Activated naive CD4-positive, alpha-beta T cell treated with anti-CD3 and anti-CD28 coated beads for 36 hours (primary cell): ENCODE results near the gene USF3. TPM values are rescaled to one million over a fixed set of nuclear protein-coding genes. Genes with fewer than 3 reads are reported as not detected.

ENCODE experiments used
- CTCF ChIA-PET: fragments of 350-600 bp; sonication (Branson Sonifier 250); formaldehyde crosslinking; loops from one replicate; lab custom pipeline; 2021; ENCODE audit warnings: antibody characterized with exemption; lab: Charles Lee
- DNase-seq: peaks from one replicate; pipeline ENCODE4 v3.0.0-alpha.2; 2020
- H3K27ac Mint-ChIP-seq: one replicate; pipeline ENCODE4 v1.8.0; 2021; ENCODE audit warnings: mild to moderate bottlenecking, mixed read lengths
- H3K27me3 Mint-ChIP-seq: one replicate; pipeline ENCODE4 v1.8.0; 2021; ENCODE audit warnings: low read depth, mixed read lengths
- H3K36me3 Mint-ChIP-seq: one replicate; pipeline ENCODE4 v1.8.0; 2021; ENCODE audit warnings: low read depth, mixed read lengths
- H3K4me1 Mint-ChIP-seq: one replicate; pipeline ENCODE4 v1.8.0; 2021; ENCODE audit warnings: low read depth, mixed read lengths
- H3K4me3 Mint-ChIP-seq: one replicate; pipeline ENCODE4 v1.8.0; 2021; ENCODE audit warnings: mild to moderate bottlenecking, moderate library complexity, mixed read lengths
- H3K9me3 Mint-ChIP-seq: one replicate; pipeline ENCODE4 v1.8.0; 2021; ENCODE audit warnings: mixed read lengths
- intact Hi-C: fragments of 100-400 bp; cut with micrococcal nuclease; formaldehyde crosslinking; loops from one replicate; pipeline ENCODE4 v1.15.1; 2023
- total RNA-seq, 2 experiments: library from RNA; stranded (reverse); gene quantifications; one replicate each; pipeline ENCODE4 v1.2.3, GENCODE V29; 2021

USF3 gene
- total RNA-seq, 2 experiments from 2014 or later = 7.5 to 7.9 TPM

DNA sequence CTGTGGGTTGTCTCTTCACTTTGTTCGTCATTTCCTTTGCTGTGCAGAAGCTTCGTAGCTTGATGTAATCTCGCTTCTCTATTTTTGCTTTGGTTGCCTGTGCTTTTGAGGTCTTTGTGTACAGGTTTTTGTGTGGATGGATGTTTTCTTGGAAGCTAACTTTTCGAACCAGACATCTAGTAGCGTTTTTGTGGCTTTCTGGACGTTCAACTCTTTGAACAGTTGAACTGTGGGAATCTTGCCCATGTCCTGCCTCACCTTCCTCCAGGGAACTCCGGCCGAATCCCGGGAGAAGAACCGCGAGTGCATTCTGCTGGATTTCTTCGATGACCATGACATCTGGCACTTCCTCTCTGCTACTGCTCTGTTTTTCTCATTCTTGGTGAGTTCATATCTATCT, 70.6 kb downstream of the USF3 start:
- DNase-seq = no peak
- intact Hi-C loops = loop anchor here (1.0 to 5.0 kb wide), 2 partner anchors 121 to 131 kb away; partner anchors contain the start of genes ATP6V1A and NAA50
- H3K4me3 Mint-ChIP-seq = no peak overlapping the region
- no peaks in the 10 kb centered on the region for H3K4me1 Mint-ChIP-seq
- H3K36me3 Mint-ChIP-seq = peaks cover 16% of the 10 kb centered on the region
- H3K9me3 Mint-ChIP-seq = no peaks in the 10 kb centered on the region
- CTCF ChIA-PET = interaction anchor here (0.7 kb wide), 1 partner anchor 61 kb away, joined by 4 read pairs; no protein-coding TSS in a partner anchor
- H3K27ac Mint-ChIP-seq = peak overlapping the region; percentile 51
- H3K27me3 Mint-ChIP-seq = no peaks in the 10 kb centered on the region

- H3K4me1 Mint-ChIP-seq = no peaks in the 10 kb centered on the region
- CTCF ChIA-PET = no interaction called here
- no peaks in the 10 kb centered on the region for H3K9me3 Mint-ChIP-seq
- no peaks in the 10 kb centered on the region for H3K27me3 Mint-ChIP-seq
- DNase-seq = no peak
- no peak overlapping the region for H3K4me3 Mint-ChIP-seq
- peaks cover 16% of the 10 kb centered on the region for H3K36me3 Mint-ChIP-seq
- no peak overlapping the region for H3K27ac Mint-ChIP-seq
- intact Hi-C loops = no loop called here
Measured at GRCh38 chr3:113623811-113624210, 72.6 kb downstream of the USF3 start.

DNA sequence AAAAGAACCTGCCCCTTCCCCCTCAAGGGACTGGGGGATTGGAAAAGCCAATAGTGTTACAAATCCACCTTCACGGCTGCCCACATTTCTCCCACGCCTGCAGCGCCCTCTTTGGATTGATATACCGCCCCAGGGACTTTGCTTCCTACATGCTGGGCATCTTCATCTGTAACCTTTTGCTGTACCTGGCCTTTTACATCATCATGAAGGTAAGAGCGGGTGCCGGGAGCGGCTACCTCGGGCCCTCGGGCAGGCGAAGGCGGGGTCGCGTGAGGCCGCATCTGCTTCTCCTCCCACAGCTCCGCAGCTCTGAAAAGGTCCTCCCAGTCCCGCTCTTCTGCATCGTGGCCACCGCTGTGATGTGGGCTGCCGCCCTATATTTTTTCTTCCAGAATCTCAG, 73.1 kb downstream of the USF3 start:
- H3K9me3 Mint-ChIP-seq = no peaks in the 10 kb centered on the region
- intact Hi-C loops = no loop called here
- DNase-seq = no peak
- H3K27ac Mint-ChIP-seq = no peak overlapping the region
- peaks cover 16% of the 10 kb centered on the region for H3K36me3 Mint-ChIP-seq
- no peaks in the 10 kb centered on the region for H3K27me3 Mint-ChIP-seq
- H3K4me3 Mint-ChIP-seq = no peak overlapping the region
- CTCF ChIA-PET = no interaction called here
- no peaks in the 10 kb centered on the region for H3K4me1 Mint-ChIP-seq

GRCh38 chr3:113620091-113620490, 76.4 kb downstream of the USF3 start:
- H3K27me3 Mint-ChIP-seq = no peaks in the 10 kb centered on the region
- peaks cover 11% of the 10 kb centered on the region for H3K36me3 Mint-ChIP-seq
- no peak overlapping the region for H3K27ac Mint-ChIP-seq
- H3K4me1 Mint-ChIP-seq = no peaks in the 10 kb centered on the region
- DNase-seq = no peak
- no peaks in the 10 kb centered on the region for H3K9me3 Mint-ChIP-seq
- CTCF ChIA-PET = interaction anchor here (1.0 to 1.4 kb wide), 2 partner anchors 43 to 54 kb away, joined by 3 to 5 read pairs; no protein-coding TSS in a partner anchor
- no peak overlapping the region for H3K4me3 Mint-ChIP-seq
- intact Hi-C loops = no loop called here

DNA sequence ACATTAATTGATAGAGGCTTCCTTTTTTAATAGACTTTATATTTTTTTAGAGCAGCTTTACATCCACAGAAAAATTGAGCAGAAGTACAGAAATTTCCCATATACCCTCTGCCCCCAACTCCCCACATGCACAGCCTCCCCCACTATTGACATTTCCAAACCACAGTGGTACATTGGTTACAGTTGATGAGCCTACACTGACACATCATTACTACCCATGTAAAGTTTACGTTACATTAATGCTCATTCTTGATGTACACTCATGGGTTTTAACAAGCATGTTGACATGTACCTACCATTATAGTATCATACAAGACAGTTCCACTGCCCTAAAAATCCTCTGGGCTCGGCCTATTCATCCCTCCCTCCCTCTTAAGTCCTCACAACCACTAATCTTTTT, 78.7 kb downstream of the USF3 start:
- Mint-ChIP-seq H3K4me3 (no peak overlapping the region), H3K27me3 (no peaks in the 10 kb centered on the region), H3K4me1 (no peaks in the 10 kb centered on the region), H3K27ac (no peak overlapping the region), H3K9me3 (no peaks in the 10 kb centered on the region), H3K36me3 (peaks cover 3% of the 10 kb centered on the region)
- CTCF ChIA-PET = no interaction called here
- DNase-seq = no peak
- intact Hi-C loops = no loop called here

- no peak for DNase-seq
- Mint-ChIP-seq H3K4me1 (no peaks in the 10 kb centered on the region), H3K36me3 (peaks cover 6% of the 10 kb centered on the region), H3K27ac (no peak overlapping the region), H3K4me3 (no peak overlapping the region), H3K27me3 (no peaks in the 10 kb centered on the region), H3K9me3 (no peaks in the 10 kb centered on the region)
- CTCF ChIA-PET = interaction anchor here (0.7 kb wide), 1 partner anchor 12 kb away, joined by 3 read pairs; no protein-coding TSS in a partner anchor
- intact Hi-C loops = no loop called here
Measured at GRCh38 chr3:113615976-113616375, 80.5 kb downstream of the USF3 start.

GRCh38 chr3:113614402-113614801, 82.0 kb downstream of the USF3 start:
- Mint-ChIP-seq H3K4me3 (no peak overlapping the region), H3K27me3 (no peaks in the 10 kb centered on the region), H3K4me1 (no peaks in the 10 kb centered on the region), H3K27ac (no peak overlapping the region), H3K9me3 (no peaks in the 10 kb centered on the region), H3K36me3 (peaks cover 14% of the 10 kb centered on the region)
- CTCF ChIA-PET = no interaction called here
- intact Hi-C loops = no loop called here
- DNase-seq = no peak

DNA sequence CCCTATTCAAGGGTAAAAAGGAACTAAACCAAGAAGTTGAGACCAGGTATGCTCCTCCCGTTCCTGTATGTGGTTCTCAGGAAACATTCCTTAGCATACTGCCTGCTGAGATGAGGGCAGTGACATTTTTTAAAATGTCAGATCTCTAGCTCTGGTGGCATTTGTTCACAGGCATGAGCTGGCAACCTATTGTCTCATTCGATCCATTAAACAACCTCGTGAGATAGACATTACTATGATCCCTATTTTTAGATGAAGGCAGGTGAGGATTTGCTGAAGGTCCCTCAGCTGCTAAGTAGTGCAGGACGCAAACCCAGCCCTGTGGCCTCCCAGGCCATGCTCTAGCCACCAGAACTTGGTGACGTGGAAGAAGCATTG, 89.2 kb downstream of the USF3 start:
- H3K27ac Mint-ChIP-seq = peak overlapping the region; percentile 46
- DNase-seq = no peak
- H3K36me3 Mint-ChIP-seq = peaks cover 32% of the 10 kb centered on the region
- no peaks in the 10 kb centered on the region for H3K9me3 Mint-ChIP-seq
- no peaks in the 10 kb centered on the region for H3K27me3 Mint-ChIP-seq
- H3K4me1 Mint-ChIP-seq = peaks cover 21% of the 10 kb centered on the region
- intact Hi-C loops = loop anchor here (1.0 to 2.0 kb wide), 4 partner anchors 74 to 616 kb away; partner anchors contain the start of gene USF3
- CTCF ChIA-PET = interaction anchor here (0.6 to 1.3 kb wide), 3 partner anchors 29 to 411 kb away, joined by 3 to 7 read pairs (median 3); partner anchors contain the start of gene SPICE1
- H3K4me3 Mint-ChIP-seq = peak overlapping the region; percentile 27

DNA sequence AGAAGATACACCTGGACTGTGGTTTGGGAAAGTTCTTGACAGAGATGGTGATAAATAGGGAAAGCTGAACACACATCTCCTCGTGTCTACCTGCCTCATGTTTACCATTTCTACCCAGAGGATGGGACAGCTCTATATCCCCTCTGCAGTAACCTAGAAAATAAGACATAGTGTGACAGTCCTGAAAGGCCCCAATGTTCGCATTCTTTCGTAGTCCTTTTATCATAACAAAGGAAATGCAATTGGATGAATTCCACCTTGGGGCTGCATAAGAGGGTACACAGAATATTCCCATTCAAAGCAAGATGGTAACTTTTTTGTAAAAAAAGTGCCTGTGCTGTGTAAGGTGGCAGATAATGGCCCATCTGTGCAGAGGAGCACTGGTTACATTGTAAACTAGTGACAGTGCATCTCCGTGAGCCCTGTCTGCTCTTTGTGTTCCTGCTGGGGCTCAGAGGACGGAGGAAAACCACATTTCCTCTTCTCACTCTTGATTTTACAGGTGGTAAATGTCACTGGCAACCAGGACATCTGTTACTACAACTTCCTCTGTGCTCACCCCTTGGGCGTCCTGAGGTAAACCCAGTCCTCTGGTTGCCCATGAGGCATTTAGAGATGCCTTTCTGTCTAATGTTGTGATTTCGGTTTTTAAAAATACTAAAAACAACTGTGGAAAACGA, 89.8 kb downstream of the USF3 start:
- H3K4me1 Mint-ChIP-seq = peaks cover 21% of the 10 kb centered on the region
- peak overlapping the region; percentile 27 for H3K4me3 Mint-ChIP-seq
- H3K9me3 Mint-ChIP-seq = no peaks in the 10 kb centered on the region
- no peaks in the 10 kb centered on the region for H3K27me3 Mint-ChIP-seq
- intact Hi-C loops = loop anchor here (1.0 to 2.0 kb wide), 4 partner anchors 73 to 616 kb away; partner anchors contain the start of gene USF3
- peak overlapping the region; percentile 46 for H3K27ac Mint-ChIP-seq
- CTCF ChIA-PET = interaction anchor here (0.6 to 1.9 kb wide), 5 partner anchors 29 to 410 kb away, joined by 3 to 10 read pairs (median 3); partner anchors contain the start of gene SPICE1
- H3K36me3 Mint-ChIP-seq = peaks cover 30% of the 10 kb centered on the region
- peak; percentile 74 for DNase-seq

DNA sequence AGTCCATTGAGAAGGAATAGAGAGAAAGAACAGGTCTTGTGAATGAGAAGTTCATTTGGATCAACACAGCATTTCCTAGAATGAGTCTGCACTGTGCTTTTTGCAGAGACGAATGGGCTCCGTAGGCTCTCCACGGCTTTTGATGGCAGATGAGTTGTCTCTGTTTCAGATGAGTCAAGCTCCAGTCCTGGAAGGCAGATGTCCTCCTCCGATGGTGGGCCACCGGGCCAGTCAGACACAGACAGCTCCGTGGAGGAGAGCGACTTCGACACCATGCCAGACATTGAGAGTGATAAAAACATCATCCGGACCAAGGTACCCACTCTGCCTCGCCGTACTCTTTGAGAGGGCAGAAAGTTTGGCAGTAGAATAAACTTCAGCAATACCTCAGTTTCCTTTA, 93.6 kb downstream of the USF3 start:
- no peak for DNase-seq
- Mint-ChIP-seq H3K9me3 (no peaks in the 10 kb centered on the region), H3K36me3 (peaks cover 12% of the 10 kb centered on the region), H3K4me3 (no peak overlapping the region), H3K4me1 (peaks cover 18% of the 10 kb centered on the region), H3K27ac (no peak overlapping the region), H3K27me3 (no peaks in the 10 kb centered on the region)
- intact Hi-C loops = no loop called here
- CTCF ChIA-PET = interaction anchor here (1.0 kb wide), 2 partner anchors 25 to 142 kb away, joined by 3 to 4 read pairs; no protein-coding TSS in a partner anchor

GRCh38 chr3:113602256-113602655, 94.2 kb downstream of the USF3 start:
- CTCF ChIA-PET = interaction anchor here (1.0 kb wide), 1 partner anchor 143 kb away, joined by 3 read pairs; no protein-coding TSS in a partner anchor
- Mint-ChIP-seq H3K9me3 (no peaks in the 10 kb centered on the region), H3K4me1 (peaks cover 13% of the 10 kb centered on the region), H3K36me3 (peaks cover 12% of the 10 kb centered on the region), H3K4me3 (no peak overlapping the region), H3K27me3 (no peaks in the 10 kb centered on the region), H3K27ac (no peak overlapping the region)
- no peak for DNase-seq
- intact Hi-C loops = no loop called here

DNA sequence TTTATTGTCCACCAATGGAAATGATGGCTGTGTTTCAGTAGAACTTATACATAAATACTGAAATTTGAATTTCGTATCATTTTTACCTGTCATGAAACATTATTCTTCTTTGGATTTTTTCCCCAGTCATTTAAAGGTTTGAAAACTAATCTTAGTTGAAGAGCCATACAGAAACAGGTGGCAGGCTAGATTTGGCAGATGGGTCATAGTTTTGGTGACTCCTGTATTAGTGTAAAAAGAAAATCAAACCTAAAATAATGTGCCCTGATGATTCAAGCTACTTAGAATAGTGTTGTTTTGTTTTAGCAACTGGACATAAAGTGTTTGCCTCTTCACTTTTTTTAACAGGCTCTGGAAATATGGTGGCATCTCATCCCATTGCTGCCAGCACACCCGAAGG, 95.2 kb downstream of the USF3 start:
- H3K4me3 Mint-ChIP-seq = no peak overlapping the region
- CTCF ChIA-PET = no interaction called here
- no peaks in the 10 kb centered on the region for H3K27me3 Mint-ChIP-seq
- DNase-seq = no peak
- H3K4me1 Mint-ChIP-seq = peaks cover 3% of the 10 kb centered on the region
- no peak overlapping the region for H3K27ac Mint-ChIP-seq
- H3K36me3 Mint-ChIP-seq = peaks cover 12% of the 10 kb centered on the region
- intact Hi-C loops = no loop called here
- no peaks in the 10 kb centered on the region for H3K9me3 Mint-ChIP-seq
